ENCODE results near the gene DDRGK1.

DDRGK1 gene

DNA sequence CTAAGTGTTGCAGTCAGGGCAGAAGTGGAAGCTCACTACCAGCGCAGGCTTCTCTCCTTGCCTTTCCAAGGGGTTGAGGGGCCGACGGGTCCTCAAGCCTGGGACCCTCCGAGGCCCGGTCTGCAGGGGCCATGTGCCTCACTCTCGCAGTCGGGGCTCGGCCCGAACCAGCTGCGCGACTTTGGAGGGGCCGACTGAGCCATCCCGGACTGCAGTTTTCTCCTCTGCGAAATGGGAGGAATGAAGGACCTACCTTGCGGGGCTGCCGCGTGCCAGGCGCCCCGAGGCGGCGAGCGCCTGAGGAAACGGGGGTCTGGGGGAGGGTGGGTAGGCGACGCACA, 36.8 kb downstream of the DDRGK1 start:
- TF ChIP-seq, protein P1, sequence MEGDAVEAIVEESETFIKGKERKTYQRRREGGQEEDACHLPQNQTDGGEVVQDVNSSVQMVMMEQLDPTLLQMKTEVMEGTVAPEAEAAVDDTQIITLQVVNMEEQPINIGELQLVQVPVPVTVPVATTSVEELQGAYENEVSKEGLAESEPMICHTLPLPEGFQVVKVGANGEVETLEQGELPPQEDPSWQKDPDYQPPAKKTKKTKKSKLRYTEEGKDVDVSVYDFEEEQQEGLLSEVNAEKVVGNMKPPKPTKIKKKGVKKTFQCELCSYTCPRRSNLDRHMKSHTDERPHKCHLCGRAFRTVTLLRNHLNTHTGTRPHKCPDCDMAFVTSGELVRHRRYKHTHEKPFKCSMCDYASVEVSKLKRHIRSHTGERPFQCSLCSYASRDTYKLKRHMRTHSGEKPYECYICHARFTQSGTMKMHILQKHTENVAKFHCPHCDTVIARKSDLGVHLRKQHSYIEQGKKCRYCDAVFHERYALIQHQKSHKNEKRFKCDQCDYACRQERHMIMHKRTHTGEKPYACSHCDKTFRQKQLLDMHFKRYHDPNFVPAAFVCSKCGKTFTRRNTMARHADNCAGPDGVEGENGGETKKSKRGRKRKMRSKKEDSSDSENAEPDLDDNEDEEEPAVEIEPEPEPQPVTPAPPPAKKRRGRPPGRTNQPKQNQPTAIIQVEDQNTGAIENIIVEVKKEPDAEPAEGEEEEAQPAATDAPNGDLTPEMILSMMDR (IDR thresholded peaks at IDR 0.05) = no peak
- Mint-ChIP-seq H3K9me3 (no peaks in the 10 kb centered on the region), H3K4me3 (no peak overlapping the region), H3K36me3 (ENCODE audit: low read depth) (no peaks in the 10 kb centered on the region), H3K27me3 (ENCODE audit: low read depth, poor library complexity) (peaks cover 52% of the 10 kb centered on the region), H3K27ac (no peak overlapping the region), H3K4me1 (peaks cover 27% of the 10 kb centered on the region)
- DNase-seq = no peak

DNA sequence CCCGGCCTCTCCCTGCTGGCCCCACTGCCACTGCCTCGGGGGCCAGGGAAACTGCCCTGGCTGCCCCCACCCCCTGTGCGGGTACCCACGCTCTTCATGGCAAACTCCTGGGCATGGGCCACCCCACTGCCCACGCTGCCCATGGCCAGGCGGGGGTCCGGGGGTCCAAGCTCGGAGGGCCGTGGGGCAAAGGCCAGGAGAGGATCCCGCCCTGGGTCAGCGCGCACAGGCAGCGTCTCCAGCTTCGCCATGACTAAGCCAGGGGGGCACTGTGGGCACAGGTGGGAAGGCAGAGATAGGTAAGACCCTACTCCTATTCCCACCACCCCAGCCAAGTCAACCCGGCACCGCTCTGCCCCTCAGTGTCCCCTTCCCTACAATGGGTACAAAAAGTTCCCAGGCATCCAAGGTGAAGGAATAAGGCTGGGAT, 37.6 kb downstream of the DDRGK1 start:
- no peaks in the 10 kb centered on the region for H3K36me3 Mint-ChIP-seq (ENCODE audit: low read depth)
- DNase-seq = no peak
- H3K27ac Mint-ChIP-seq = no peak overlapping the region
- H3K4me1 Mint-ChIP-seq = peaks cover 23% of the 10 kb centered on the region
- H3K27me3 Mint-ChIP-seq (ENCODE audit: low read depth, poor library complexity) = peaks cover 50% of the 10 kb centered on the region
- TF ChIP-seq, protein P1 (IDR thresholded peaks at IDR 0.05) = no peak
- H3K9me3 Mint-ChIP-seq = no peaks in the 10 kb centered on the region
- H3K4me3 Mint-ChIP-seq = no peak overlapping the region

DNA sequence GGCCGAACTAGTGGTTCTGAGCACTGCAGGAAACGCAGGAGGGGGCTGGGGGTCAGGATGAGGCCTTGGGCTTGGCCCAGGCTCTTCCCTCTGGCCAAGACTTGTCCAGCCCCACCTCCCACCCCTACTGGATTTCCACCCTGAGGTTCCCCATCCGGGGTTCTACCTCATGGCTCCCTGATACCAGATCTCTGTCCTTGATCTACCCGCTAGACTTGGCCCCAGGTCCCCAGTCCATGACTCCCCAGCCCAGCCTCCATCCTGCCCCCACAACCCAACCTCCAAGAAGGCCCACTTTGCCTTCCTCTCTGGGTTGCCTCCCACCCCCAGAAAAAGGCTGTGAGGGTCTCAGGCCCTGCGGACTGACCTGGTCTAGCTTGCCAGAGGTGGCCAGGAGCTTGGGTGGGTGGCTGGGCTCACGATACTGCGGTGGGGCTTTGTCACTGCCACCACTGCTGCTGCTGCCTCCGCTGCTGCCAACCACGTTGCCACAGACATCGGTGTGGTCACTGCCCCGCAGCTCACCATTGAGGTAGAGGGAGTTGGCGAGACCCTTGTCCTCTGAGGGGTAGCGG, 38.1 kb downstream of the DDRGK1 start:
- TF ChIP-seq, protein P1 (IDR thresholded peaks at IDR 0.05) = no peak
- peaks cover 45% of the 10 kb centered on the region for H3K27me3 Mint-ChIP-seq (ENCODE audit: low read depth, poor library complexity)
- no peaks in the 10 kb centered on the region for H3K36me3 Mint-ChIP-seq (ENCODE audit: low read depth)
- no peaks in the 10 kb centered on the region for H3K9me3 Mint-ChIP-seq
- DNase-seq = no peak
- no peak overlapping the region for H3K27ac Mint-ChIP-seq
- H3K4me1 Mint-ChIP-seq = peaks cover 21% of the 10 kb centered on the region
- no peak overlapping the region for H3K4me3 Mint-ChIP-seq

DNA sequence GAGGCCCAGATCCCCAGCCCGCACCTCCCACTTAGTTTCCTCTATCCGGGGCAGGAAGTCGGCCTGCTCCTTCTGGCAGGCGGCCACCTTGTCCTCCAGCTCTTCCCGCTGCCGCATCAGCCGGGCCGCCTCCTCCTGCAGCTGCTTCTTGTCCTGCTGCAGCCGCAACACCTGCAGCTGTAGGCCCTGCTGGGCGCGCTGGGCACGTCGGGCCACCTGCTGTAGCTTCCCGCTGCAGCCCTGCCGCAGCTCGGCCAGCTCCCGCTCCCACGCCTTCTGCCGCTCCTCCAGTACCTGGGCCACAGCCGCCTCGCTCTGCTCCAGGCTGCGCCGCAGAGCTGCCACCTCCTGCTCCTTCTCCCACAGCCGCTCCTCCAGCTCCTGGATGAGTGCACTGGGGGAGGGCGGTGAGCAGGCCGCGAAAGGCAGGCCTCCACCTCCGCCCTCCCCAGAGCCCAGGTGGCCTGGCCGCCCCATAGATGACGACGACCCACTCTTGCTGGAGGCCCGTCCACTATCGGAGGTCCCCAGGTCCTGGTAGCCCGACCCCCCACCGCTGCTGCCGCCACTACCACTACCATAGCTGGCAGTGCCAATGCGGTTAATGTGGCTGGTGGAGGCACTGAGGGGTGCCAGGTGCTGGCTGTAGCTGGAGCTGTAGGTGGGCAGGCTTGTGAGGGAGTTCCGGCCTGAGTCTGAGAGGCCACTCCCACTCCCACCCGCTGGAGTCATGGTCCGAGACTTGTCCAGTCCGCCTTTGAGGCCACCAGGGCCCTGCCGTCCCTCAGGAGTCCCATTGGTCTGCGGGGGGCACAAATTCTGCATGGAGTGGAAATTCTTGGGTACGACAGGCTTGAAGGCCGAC, 38.8 kb downstream of the DDRGK1 start:
- H3K4me3 Mint-ChIP-seq = no peak overlapping the region
- TF ChIP-seq, protein P1 (IDR thresholded peaks at IDR 0.05) = no peak
- DNase-seq = no peak
- H3K4me1 Mint-ChIP-seq = peaks cover 21% of the 10 kb centered on the region
- no peaks in the 10 kb centered on the region for H3K9me3 Mint-ChIP-seq
- peaks cover 42% of the 10 kb centered on the region for H3K27me3 Mint-ChIP-seq (ENCODE audit: low read depth, poor library complexity)
- no peak overlapping the region for H3K27ac Mint-ChIP-seq
- H3K36me3 Mint-ChIP-seq (ENCODE audit: low read depth) = no peaks in the 10 kb centered on the region

DNA sequence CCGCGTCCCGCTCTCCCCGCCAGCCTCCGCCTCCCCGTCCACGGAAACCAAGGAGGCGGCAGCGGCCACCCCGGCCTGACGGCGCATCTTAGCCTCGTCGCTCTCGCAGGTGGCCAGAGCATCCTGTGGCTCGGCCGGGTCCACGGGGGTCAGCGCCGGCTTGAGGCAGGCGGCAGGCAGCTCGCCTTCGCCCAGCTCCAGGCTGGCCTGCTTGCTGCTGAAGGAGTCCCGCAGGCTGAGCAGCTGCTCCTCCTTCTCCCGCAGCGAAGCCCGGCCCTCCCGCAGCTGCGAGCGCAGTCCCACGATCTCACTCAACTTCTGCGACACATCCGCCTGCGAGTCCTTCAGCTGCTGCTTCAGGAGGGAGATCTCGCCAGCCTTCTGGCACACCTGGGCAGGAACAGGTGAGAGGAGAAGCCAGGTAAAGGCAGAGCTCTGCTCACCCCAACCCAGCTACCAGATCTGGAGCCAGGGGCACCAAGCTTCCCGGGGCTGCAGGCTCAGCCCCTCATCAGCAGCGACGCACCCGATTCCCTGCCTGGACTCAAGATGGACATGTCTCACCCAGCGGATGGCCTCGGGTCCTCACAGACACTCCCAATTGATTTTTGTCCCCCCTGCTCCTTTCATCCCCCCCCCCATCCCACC, 39.6 kb downstream of the DDRGK1 start:
- Mint-ChIP-seq H3K27me3 (ENCODE audit: low read depth, poor library complexity) (peaks cover 34% of the 10 kb centered on the region), H3K4me3 (no peak overlapping the region), H3K4me1 (peaks cover 22% of the 10 kb centered on the region), H3K9me3 (no peaks in the 10 kb centered on the region), H3K27ac (no peak overlapping the region), H3K36me3 (ENCODE audit: low read depth) (no peaks in the 10 kb centered on the region)
- DNase-seq = no peak
- TF ChIP-seq, protein P1 (IDR thresholded peaks at IDR 0.05) = no peak

Measured in nephron progenitor cell (in vitro differentiated cells).